ENCODE data around the gene ERICH3. TPM values are rescaled to one million over a fixed set of nuclear protein-coding genes. Genes with fewer than 3 reads are reported as not detected.

ERICH3 gene
- total and polyA plus RNA-seq, 4 donors: 0.04 to 0.08 (median 0.05) TPM

DNA sequence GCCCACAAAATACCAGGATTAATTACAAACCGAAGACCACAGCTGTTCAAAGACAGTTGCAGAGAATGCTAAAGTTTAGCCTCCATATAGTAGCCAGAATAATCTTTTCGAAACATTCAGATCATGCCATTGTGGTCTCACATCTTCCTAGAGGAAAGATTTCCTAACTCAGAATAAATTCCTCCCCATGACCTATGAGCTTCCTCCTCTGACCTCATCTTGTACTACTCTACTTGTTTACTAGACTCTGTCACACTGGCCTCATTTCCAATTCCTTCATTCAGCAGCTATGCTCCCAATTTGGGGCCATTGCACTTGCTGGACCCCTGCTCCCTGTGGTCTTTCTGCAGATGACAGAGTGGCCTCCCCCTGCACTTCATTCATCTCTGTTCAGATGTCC lies 89.4 kb downstream of the ERICH3 start:
- Histone ChIP-seq H3K36me3 (ENCODE audit: control insufficient read depth in 4 of 4, insufficient read depth in 3 of 4, low read depth in 1 of 4, low read length in 3 of 4) (no peaks in the 10 kb centered on the region), H3K27ac (ENCODE audit: low read depth in 1 of 2, low read length in 2 of 2) (no peak overlapping the region), H3K9ac (ENCODE audit: low read depth in 1 of 2, low read length in 2 of 2) (no peak overlapping the region), H3K27me3 (ENCODE audit: control insufficient read depth in 4 of 4, insufficient read depth in 4 of 4, low read length in 3 of 4) (no peaks in the 10 kb centered on the region), H3K4me1 (ENCODE audit: control insufficient read depth in 4 of 4, insufficient read depth in 4 of 4, low read length in 3 of 4) (peaks cover 0 to 7% (median 3%) of the 10 kb centered on the region in 4 donors), H3K9me3 (ENCODE audit: control insufficient read depth in 4 of 4, low read length in 3 of 4) (no peaks in the 10 kb centered on the region), H3K4me3 (ENCODE audit: low read depth in 1 of 3, low read length in 3 of 3) (no peak overlapping the region)
- WGBS: 86% methylated on average over 2 of the region's 2 CpGs
- no peak for DNase-seq (ENCODE audit: low spot score)
- TF ChIP-seq NR2F2 (IDR thresholded peaks at IDR 0.05) (peak; percentile 88), RXRA (IDR thresholded peaks at IDR 0.05) (peak in 1 of 2 donors; percentile 56)
- TF ChIP-seq, protein P1, sequence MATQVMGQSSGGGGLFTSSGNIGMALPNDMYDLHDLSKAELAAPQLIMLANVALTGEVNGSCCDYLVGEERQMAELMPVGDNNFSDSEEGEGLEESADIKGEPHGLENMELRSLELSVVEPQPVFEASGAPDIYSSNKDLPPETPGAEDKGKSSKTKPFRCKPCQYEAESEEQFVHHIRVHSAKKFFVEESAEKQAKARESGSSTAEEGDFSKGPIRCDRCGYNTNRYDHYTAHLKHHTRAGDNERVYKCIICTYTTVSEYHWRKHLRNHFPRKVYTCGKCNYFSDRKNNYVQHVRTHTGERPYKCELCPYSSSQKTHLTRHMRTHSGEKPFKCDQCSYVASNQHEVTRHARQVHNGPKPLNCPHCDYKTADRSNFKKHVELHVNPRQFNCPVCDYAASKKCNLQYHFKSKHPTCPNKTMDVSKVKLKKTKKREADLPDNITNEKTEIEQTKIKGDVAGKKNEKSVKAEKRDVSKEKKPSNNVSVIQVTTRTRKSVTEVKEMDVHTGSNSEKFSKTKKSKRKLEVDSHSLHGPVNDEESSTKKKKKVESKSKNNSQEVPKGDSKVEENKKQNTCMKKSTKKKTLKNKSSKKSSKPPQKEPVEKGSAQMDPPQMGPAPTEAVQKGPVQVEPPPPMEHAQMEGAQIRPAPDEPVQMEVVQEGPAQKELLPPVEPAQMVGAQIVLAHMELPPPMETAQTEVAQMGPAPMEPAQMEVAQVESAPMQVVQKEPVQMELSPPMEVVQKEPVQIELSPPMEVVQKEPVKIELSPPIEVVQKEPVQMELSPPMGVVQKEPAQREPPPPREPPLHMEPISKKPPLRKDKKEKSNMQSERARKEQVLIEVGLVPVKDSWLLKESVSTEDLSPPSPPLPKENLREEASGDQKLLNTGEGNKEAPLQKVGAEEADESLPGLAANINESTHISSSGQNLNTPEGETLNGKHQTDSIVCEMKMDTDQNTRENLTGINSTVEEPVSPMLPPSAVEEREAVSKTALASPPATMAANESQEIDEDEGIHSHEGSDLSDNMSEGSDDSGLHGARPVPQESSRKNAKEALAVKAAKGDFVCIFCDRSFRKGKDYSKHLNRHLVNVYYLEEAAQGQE (IDR thresholded peaks at IDR 0.05): no peak

DNA sequence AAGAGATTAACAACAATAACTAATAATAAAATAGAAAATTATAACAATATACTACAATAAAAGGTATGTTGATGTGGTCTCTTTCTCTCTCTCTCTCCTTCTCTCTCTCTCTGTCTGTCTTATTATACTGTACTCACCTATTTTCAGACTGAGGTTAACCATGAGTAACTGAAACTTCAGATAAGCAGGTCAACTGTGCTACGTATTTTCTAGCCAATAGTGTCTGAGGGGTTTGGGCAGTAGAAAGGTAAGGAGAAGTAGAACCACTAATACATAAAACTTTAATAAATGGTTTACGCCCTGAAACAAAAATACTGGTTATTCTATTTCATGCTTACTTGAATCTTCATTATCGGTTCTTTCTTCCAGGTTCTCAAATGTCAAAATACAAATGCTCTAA lies 90.2 kb downstream of the ERICH3 start:
- Histone ChIP-seq H3K4me1 (ENCODE audit: control insufficient read depth in 4 of 4, insufficient read depth in 4 of 4, low read length in 3 of 4) (peaks cover 0 to 7% (median 3%) of the 10 kb centered on the region in 4 donors), H3K4me3 (ENCODE audit: low read depth in 1 of 3, low read length in 3 of 3) (no peak overlapping the region), H3K27ac (ENCODE audit: low read depth in 1 of 2, low read length in 2 of 2) (no peak overlapping the region), H3K36me3 (ENCODE audit: control insufficient read depth in 4 of 4, insufficient read depth in 3 of 4, low read depth in 1 of 4, low read length in 3 of 4) (no peaks in the 10 kb centered on the region), H3K9ac (ENCODE audit: low read depth in 1 of 2, low read length in 2 of 2) (no peak overlapping the region), H3K9me3 (ENCODE audit: control insufficient read depth in 4 of 4, low read length in 3 of 4) (no peaks in the 10 kb centered on the region), H3K27me3 (ENCODE audit: control insufficient read depth in 4 of 4, insufficient read depth in 4 of 4, low read length in 3 of 4) (no peaks in the 10 kb centered on the region)
- no peak for DNase-seq (ENCODE audit: low spot score)
- 92% methylated on average over 3 of the region's 3 CpGs for whole genome bisulfite sequencing
- no peak for TF ChIP-seq FOXA1 (IDR thresholded peaks at IDR 0.05)
- no peak for TF ChIP-seq RXRA (IDR thresholded peaks at IDR 0.05)
- TF ChIP-seq, protein P2, sequence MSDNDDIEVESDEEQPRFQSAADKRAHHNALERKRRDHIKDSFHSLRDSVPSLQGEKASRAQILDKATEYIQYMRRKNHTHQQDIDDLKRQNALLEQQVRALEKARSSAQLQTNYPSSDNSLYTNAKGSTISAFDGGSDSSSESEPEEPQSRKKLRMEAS (IDR thresholded peaks at IDR 0.05): no peak
- no peak for TF ChIP-seq GABPA (IDR thresholded peaks at IDR 0.05 in 1 of 2, conservative IDR thresholded peaks at IDR 0.05 in 1 of 2)
- TF ChIP-seq EGR1 (IDR thresholded peaks at IDR 0.05; ENCODE audit: low read depth in 2 of 2): no peak
- TF ChIP-seq TAF1 (conservative IDR thresholded peaks at IDR 0.05): no peak
- TF ChIP-seq, protein P3, sequence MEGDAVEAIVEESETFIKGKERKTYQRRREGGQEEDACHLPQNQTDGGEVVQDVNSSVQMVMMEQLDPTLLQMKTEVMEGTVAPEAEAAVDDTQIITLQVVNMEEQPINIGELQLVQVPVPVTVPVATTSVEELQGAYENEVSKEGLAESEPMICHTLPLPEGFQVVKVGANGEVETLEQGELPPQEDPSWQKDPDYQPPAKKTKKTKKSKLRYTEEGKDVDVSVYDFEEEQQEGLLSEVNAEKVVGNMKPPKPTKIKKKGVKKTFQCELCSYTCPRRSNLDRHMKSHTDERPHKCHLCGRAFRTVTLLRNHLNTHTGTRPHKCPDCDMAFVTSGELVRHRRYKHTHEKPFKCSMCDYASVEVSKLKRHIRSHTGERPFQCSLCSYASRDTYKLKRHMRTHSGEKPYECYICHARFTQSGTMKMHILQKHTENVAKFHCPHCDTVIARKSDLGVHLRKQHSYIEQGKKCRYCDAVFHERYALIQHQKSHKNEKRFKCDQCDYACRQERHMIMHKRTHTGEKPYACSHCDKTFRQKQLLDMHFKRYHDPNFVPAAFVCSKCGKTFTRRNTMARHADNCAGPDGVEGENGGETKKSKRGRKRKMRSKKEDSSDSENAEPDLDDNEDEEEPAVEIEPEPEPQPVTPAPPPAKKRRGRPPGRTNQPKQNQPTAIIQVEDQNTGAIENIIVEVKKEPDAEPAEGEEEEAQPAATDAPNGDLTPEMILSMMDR (IDR thresholded peaks at IDR 0.05; ENCODE audit: low read depth, low read length, missing input control): no peak
- no peak for TF ChIP-seq JUND (IDR thresholded peaks at IDR 0.05)
- TF ChIP-seq YY1 (IDR thresholded peaks at IDR 0.05): no peak
- TF ChIP-seq HNF4A (conservative IDR thresholded peaks at IDR 0.05): no peak
- TF ChIP-seq SP1 (IDR thresholded peaks at IDR 0.05): no peak
- TF ChIP-seq, protein P4, sequence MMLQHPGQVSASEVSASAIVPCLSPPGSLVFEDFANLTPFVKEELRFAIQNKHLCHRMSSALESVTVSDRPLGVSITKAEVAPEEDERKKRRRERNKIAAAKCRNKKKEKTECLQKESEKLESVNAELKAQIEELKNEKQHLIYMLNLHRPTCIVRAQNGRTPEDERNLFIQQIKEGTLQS (IDR thresholded peaks at IDR 0.05): no peak

Data from liver (tissue), 9 donors.